Neural cell (in vitro differentiated cells): ENCODE data around the gene PBX1. TPM values are rescaled to one million over a fixed set of nuclear protein-coding genes. Genes with fewer than 3 reads are reported as not detected.

ENCODE experiments used
- H2AFZ ChIP-seq: fragments of 200-600, 300-800 bp; sonication (generic), shearing (Covaris generic); 2 replicates; pipeline ENCODE4 v1.6.0; 2014; ENCODE audit warnings: low read depth, mild to moderate bottlenecking, antibody characterized with exemption, low read length, moderate library complexity
- H3F3A ChIP-seq: fragments of 200-600 bp; shearing (Covaris generic); 2 replicates; pipeline ENCODE4 v1.6.1; 2016; ENCODE audit warnings: mild to moderate bottlenecking, moderate library complexity, mixed read lengths, antibody characterized with exemption, low read length; ENCODE audit not compliant: insufficient read depth, poor library complexity, severe bottlenecking
- H3K27ac ChIP-seq: fragments of 200-600, 300-800 bp; sonication (generic), shearing (Covaris generic); 2 replicates; pipeline ENCODE4 v1.5.1; 2014; ENCODE audit warnings: mild to moderate bottlenecking, low read length, moderate library complexity
- H3K27me3 ChIP-seq: fragments of 300-800, 200-600 bp; sonication (generic), shearing (Covaris generic); 2 replicates; pipeline ENCODE4 v1.6.0; 2014; ENCODE audit warnings: mild to moderate bottlenecking, low read depth, low read length, moderate library complexity; ENCODE audit not compliant: insufficient read depth
- H3K36me3 ChIP-seq: fragments of 300-800, 200-600 bp; sonication (generic), shearing (Covaris generic); 2 replicates; pipeline ENCODE4 v1.5.1; 2014; ENCODE audit warnings: mild to moderate bottlenecking, antibody characterized with exemption, low read length, moderate library complexity; ENCODE audit not compliant: insufficient read depth
- H3K4me2 ChIP-seq: fragments of 300-800, 200-600 bp; sonication (generic), shearing (Covaris generic); 2 replicates; pipeline ENCODE4 v1.6.0; 2014; ENCODE audit warnings: mild to moderate bottlenecking, low read length
- H3K4me3 ChIP-seq: fragments of 300-800, 200-600 bp; sonication (generic), shearing (Covaris generic); 2 replicates; pipeline ENCODE4 v1.5.1; 2014; ENCODE audit warnings: mild to moderate bottlenecking, low read length, moderate library complexity
- H3K79me2 ChIP-seq: fragments of 200-600 bp; shearing (Covaris generic); replicated peaks from 2 replicates; pipeline ENCODE4 v1.6.0; 2014; ENCODE audit warnings: mild to moderate bottlenecking, low read length, moderate library complexity; ENCODE audit not compliant: insufficient read depth
- H3K9ac ChIP-seq: fragments of 300-800, 200-600 bp; sonication (generic), shearing (Covaris generic); 2 replicates; pipeline ENCODE4 v1.6.1; 2016; ENCODE audit warnings: mild to moderate bottlenecking, low read length, mixed read lengths
- H3K9me2 ChIP-seq: fragments of 200-600 bp; shearing (Covaris generic); 2 replicates; pipeline ENCODE4 v1.6.1; 2016; ENCODE audit warnings: mild to moderate bottlenecking, low read length, mixed read lengths; ENCODE audit not compliant: insufficient read depth
- H3K9me3 ChIP-seq: fragments of 200-600, 300-800 bp; sonication (generic), shearing (Covaris generic); 2 replicates; pipeline ENCODE4 v1.6.1; 2016; ENCODE audit warnings: mild to moderate bottlenecking, mixed run types, low read length, moderate library complexity, mixed read lengths
- H4K20me1 ChIP-seq: fragments of 200-600 bp; shearing (Covaris generic); 2 replicates; pipeline ENCODE4 v1.6.1; 2016; ENCODE audit warnings: mild to moderate bottlenecking, mixed run types; ENCODE audit not compliant: insufficient read depth
- CTCF ChIP-seq: fragments of 450-650 bp; IDR thresholded peaks from 2 replicates; pipeline ENCODE4 v1.5.1; 2014; ENCODE audit warnings: antibody characterized with exemption, mild to moderate bottlenecking, moderate library complexity; ENCODE audit not compliant: poor library complexity, severe bottlenecking
- EP300 ChIP-seq: fragments of 450-650 bp; conservative IDR thresholded peaks from 2 replicates; pipeline ENCODE4 v1.6.1; 2014; ENCODE audit warnings: antibody characterized with exemption, mild to moderate bottlenecking, moderate library complexity; ENCODE audit not compliant: poor library complexity, severe bottlenecking
- EZH2 ChIP-seq: fragments of 200-600, 300-800 bp; shearing (Covaris generic), sonication (generic); IDR thresholded peaks from 2 replicates; pipeline ENCODE4 v1.6.1; 2014; ENCODE audit warnings: antibody characterized with exemption, low read length, borderline replicate concordance, mild to moderate bottlenecking; ENCODE audit not compliant: insufficient read depth, poor library complexity, severe bottlenecking
- MXI1 ChIP-seq: fragments of 450-650 bp; conservative IDR thresholded peaks from 2 replicates; pipeline ENCODE4 v1.6.1; 2014; ENCODE audit warnings: antibody characterized with exemption, mild to moderate bottlenecking; ENCODE audit not compliant: poor library complexity, severe bottlenecking
- POLR2AphosphoS5 ChIP-seq: IDR thresholded peaks from 2 replicates; pipeline ENCODE4 v1.6.1; 2012
- RAD21 ChIP-seq: fragments of 450-650 bp; conservative IDR thresholded peaks from 2 replicates; pipeline ENCODE4 v1.6.1; 2014; ENCODE audit warnings: antibody characterized with exemption, mild to moderate bottlenecking, moderate library complexity
- REST ChIP-seq: IDR thresholded peaks from 2 replicates; pipeline ENCODE4 v1.6.1; 2012; ENCODE audit warnings: borderline replicate concordance
- SMC3 ChIP-seq: fragments of 450-650 bp; conservative IDR thresholded peaks from 2 replicates; pipeline ENCODE4 v1.6.1; 2014; ENCODE audit warnings: antibody characterized with exemption, mild to moderate bottlenecking, moderate library complexity; ENCODE audit not compliant: poor library complexity
- TAF1 ChIP-seq: IDR thresholded peaks from 2 replicates; pipeline ENCODE4 v1.6.1; 2012; ENCODE audit warnings: low read depth
- polyA plus RNA-seq: library from polyadenylated mRNA; depleted of rRNA; stranded (reverse); fragments of >200 nt; gene quantifications from 2 replicates; pipeline ENCODE4 v1.2.3, GENCODE V29; 2014

PBX1 gene
- polyA plus RNA-seq, 1 donor from 2014 or later = 42.4 TPM

- peak overlapping the region; percentile 10 for H3K4me3 ChIP-seq
- H2AFZ ChIP-seq = no peak overlapping the region
- peaks cover 91% of the 10 kb centered on the region for H3K79me2 ChIP-seq
- no peaks in the 10 kb centered on the region for H4K20me1 ChIP-seq
- no peak overlapping the region for H3K4me2 ChIP-seq
- TF ChIP-seq RAD21 (no peak), EZH2 (no peak), POLR2AphosphoS5 (no peak), TAF1 (no peak), SMC3 (no peak), MXI1 (no peak)
- no peak overlapping the region for H3K9ac ChIP-seq
- no peaks in the 10 kb centered on the region for H3K36me3 ChIP-seq
- no peaks in the 10 kb centered on the region for H3K9me3 ChIP-seq
- no peaks in the 10 kb centered on the region for H3F3A ChIP-seq
- H3K9me2 ChIP-seq = no peaks in the 10 kb centered on the region
- no peaks in the 10 kb centered on the region for H3K27me3 ChIP-seq
- H3K27ac ChIP-seq = peak overlapping the region; percentile 43
These were observed 71.0 kb downstream of the PBX1 start for GRCh38 chr1:164629971-164630370.

GRCh38 chr1:164630626-164631396, 71.8 kb downstream of the PBX1 start:
- Histone ChIP-seq H3K27me3 (no peaks in the 10 kb centered on the region), H3K9ac (no peak overlapping the region), H3K4me2 (peak overlapping the region; percentile 7), H3K9me3 (no peaks in the 10 kb centered on the region), H3K9me2 (no peaks in the 10 kb centered on the region), H2AFZ (no peak overlapping the region), H3K4me3 (peak overlapping the region; percentile 10), H3F3A (no peaks in the 10 kb centered on the region), H4K20me1 (no peaks in the 10 kb centered on the region), H3K27ac (peak overlapping the region; percentile 43), H3K79me2 (peaks cover 84% of the 10 kb centered on the region), H3K36me3 (no peaks in the 10 kb centered on the region)
- TF ChIP-seq EZH2 (no peak), TAF1 (no peak), MXI1 (peak; percentile 51), EP300 (no peak), SMC3 (peak; percentile 19), POLR2AphosphoS5 (no peak), REST (no peak), RAD21 (peak; percentile 35), CTCF (no peak)
